ENCODE data around the gene LAIR1.

LAIR1 gene

GRCh38 chr19:54302257-54302656, 62.5 kb downstream of the LAIR1 start:
- TF ChIP-seq, protein P1, sequence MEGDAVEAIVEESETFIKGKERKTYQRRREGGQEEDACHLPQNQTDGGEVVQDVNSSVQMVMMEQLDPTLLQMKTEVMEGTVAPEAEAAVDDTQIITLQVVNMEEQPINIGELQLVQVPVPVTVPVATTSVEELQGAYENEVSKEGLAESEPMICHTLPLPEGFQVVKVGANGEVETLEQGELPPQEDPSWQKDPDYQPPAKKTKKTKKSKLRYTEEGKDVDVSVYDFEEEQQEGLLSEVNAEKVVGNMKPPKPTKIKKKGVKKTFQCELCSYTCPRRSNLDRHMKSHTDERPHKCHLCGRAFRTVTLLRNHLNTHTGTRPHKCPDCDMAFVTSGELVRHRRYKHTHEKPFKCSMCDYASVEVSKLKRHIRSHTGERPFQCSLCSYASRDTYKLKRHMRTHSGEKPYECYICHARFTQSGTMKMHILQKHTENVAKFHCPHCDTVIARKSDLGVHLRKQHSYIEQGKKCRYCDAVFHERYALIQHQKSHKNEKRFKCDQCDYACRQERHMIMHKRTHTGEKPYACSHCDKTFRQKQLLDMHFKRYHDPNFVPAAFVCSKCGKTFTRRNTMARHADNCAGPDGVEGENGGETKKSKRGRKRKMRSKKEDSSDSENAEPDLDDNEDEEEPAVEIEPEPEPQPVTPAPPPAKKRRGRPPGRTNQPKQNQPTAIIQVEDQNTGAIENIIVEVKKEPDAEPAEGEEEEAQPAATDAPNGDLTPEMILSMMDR (IDR thresholded peaks at IDR 0.05; ENCODE audit: low read depth, low read length): no peak
- no peak overlapping the region for H3K4me3 ChIP-seq (ENCODE audit: low read depth, low read length)
